ENCODE data around the gene GPC3.

The GPC3 gene

DNA sequence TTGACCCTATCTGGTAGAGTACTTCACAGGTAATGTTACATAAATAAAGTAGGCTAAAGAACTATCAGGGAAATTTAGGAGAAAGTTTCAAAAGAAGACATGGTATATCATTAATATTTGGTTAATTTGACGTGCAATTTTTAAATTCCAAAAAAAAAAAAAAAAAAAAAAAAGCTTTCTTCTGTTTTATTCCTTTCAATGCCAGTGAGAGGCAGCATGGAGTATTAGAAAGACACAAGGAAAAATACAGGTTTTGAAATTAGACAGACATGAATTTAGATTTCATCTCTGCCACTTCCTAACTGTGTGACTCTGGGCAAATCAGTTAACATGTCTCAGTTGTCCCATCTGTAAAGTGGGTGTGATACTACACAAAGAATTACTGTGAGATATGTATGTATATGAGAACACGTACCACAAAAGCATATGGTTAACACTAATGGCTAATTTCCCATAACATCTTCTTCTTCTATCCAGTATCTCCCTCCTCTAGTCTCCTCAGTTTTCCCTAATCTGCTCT is 132.5 kb downstream of the GPC3 start:
- no peak for DNase-seq (ENCODE audit: low read depth)
- TF ChIP-seq, protein P1, sequence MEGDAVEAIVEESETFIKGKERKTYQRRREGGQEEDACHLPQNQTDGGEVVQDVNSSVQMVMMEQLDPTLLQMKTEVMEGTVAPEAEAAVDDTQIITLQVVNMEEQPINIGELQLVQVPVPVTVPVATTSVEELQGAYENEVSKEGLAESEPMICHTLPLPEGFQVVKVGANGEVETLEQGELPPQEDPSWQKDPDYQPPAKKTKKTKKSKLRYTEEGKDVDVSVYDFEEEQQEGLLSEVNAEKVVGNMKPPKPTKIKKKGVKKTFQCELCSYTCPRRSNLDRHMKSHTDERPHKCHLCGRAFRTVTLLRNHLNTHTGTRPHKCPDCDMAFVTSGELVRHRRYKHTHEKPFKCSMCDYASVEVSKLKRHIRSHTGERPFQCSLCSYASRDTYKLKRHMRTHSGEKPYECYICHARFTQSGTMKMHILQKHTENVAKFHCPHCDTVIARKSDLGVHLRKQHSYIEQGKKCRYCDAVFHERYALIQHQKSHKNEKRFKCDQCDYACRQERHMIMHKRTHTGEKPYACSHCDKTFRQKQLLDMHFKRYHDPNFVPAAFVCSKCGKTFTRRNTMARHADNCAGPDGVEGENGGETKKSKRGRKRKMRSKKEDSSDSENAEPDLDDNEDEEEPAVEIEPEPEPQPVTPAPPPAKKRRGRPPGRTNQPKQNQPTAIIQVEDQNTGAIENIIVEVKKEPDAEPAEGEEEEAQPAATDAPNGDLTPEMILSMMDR (IDR thresholded peaks at IDR 0.05; ENCODE audit: low read depth, low read length, missing control alignments), result no peak
- H3K4me3 ChIP-seq (ENCODE audit: low read depth, low read length), result no peak overlapping the region

DNA sequence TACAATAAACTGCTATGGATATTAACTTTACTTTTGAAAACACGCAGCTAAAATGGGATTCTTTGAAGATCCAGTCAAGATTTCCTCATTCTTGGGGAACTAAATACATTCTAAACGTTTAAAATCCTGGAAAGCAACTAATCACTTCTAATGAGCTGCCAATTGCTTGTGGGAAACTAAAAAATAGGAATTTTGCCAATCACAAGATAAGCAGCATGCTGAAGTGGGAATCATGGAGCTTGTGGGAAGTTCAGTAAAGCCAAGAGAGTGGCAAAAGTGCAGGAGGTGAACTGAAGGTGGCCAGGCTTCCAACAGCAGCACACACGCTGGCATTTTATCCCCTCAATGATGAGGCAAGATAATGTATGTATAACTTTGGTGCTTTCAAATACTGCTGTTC is 133.0 kb downstream of the GPC3 start:
- no peak for DNase-seq (ENCODE audit: low read depth)
- TF ChIP-seq, protein P1 (IDR thresholded peaks at IDR 0.05; ENCODE audit: low read depth, low read length, missing control alignments), result no peak
- no peak overlapping the region for H3K4me3 ChIP-seq (ENCODE audit: low read depth, low read length)

DNA sequence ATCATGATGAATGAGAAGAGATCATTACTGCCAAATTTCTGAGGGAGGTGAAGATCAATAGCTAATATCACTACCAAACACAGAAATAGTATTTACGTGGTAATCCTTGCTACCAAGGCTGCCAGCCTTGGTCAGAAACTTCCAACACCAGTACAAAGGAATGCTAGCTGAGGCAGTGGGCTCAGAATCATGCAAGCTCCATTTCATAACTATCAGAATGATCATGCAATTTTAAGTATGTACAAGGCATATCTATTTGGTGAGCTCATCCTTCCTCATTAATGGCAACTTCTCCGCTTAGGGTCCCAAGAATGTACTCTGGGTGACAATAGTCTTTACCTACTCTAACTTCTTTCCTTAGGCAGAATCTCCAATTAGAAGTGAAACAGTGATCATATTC is 135.0 kb downstream of the GPC3 start:
- TF ChIP-seq, protein P1 (IDR thresholded peaks at IDR 0.05; ENCODE audit: low read depth, low read length, missing control alignments), result no peak
- DNase-seq (ENCODE audit: low read depth), result no peak
- H3K4me3 ChIP-seq (ENCODE audit: low read depth, low read length), result no peak overlapping the region

DNA sequence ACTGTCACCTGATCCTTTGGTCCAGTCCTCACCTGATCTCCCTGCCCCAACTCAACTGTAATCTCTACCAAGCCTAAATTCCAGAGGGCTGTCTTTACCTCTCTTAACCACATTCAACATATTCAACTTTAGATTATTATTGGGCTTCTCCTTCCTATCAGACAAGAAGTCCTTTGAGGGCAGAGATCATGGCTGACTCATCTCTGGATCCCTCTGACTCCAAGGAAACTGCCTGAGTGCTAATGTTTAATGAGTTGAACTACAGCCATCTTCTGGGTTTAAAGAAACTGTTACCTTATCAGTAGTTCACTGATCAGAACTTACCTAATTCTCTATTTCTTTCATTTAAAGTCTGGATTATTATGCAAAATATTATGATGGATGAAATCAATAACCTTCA is 135.7 kb downstream of the GPC3 start:
- TF ChIP-seq, protein P1 (IDR thresholded peaks at IDR 0.05; ENCODE audit: low read depth, low read length, missing control alignments), result no peak
- no peak for DNase-seq (ENCODE audit: low read depth)
- H3K4me3 ChIP-seq (ENCODE audit: low read depth, low read length), result no peak overlapping the region

DNA sequence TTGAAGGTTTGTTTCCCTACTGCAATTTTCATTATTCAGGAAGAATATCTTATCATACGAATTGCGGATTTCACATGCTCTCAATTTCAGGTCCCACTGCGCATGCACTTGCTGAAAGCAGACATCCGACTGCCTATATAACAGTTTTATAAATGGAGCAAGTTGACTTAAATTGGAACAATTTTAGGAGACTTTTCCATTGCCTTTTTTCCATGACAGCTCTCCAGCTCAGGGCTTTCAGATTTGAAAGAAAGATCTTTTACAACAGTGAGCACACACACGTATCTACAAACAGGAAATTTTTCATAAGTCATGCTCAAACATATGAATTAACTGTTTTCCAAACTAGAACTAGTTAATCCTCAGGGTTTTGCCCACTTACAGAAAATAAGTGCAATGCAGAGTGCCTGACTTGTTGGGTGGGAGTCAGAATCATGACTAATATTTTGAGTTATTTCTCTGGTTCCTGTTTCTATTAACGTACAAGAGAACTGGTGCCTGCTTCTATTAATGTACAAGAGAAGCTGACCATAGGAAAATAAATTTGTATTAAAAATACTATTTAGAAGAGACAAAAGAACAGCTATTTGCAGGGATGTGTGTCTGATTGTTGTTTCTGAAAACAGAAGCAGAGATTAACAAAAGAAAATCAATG is 137.9 kb downstream of the GPC3 start:
- H3K4me3 ChIP-seq (ENCODE audit: low read depth, low read length), result no peak overlapping the region
- TF ChIP-seq, protein P1 (IDR thresholded peaks at IDR 0.05; ENCODE audit: low read depth, low read length, missing control alignments), result no peak
- DNase-seq (ENCODE audit: low read depth), result no peak

DNA sequence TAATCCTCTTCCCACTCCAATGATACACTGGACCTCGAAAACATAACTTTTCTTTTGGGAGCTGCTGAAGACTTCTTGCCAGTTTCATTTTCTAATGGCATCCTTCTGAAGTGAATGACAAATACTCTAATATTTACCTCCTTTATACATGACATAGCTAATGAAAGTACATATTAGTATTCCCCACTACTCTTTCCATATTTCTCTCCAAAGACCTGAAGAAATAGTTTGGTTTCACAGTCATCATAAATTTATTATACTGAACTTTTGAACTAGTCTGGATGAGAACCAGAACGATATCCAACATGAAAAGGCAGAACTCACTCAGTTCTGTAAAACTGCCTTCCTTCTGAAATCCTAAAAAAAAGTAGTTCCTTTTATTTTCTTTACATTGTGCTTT is 139.1 kb downstream of the GPC3 start:
- no peak for DNase-seq (ENCODE audit: low read depth)
- TF ChIP-seq, protein P1 (IDR thresholded peaks at IDR 0.05; ENCODE audit: low read depth, low read length, missing control alignments), result no peak
- H3K4me3 ChIP-seq (ENCODE audit: low read depth, low read length), result no peak overlapping the region

DNA sequence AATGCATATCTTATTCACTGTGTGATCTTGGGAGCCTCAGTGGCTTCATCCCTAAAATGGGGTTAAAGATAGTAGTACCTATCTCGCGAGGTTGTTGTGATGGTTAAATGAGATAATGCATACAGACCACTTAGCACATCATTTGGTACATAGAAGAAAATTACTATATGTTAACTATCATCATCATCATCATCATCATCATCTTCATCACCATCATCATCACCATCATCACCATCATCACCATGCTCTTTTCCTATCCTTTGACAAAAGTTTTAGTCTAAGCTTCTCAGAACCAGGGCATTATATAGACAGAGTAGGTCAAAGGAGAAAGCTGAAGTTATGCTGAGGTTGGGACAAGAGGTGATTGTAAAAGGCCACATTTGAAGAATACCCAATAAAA is 145.0 kb downstream of the GPC3 start:
- no peak for DNase-seq (ENCODE audit: low read depth)

More for the DNA sequence above, 145.0 kb downstream of the GPC3 start:
- H3K4me3 ChIP-seq (ENCODE audit: low read depth, low read length), result no peak overlapping the region
- TF ChIP-seq, protein P1 (IDR thresholded peaks at IDR 0.05; ENCODE audit: low read depth, low read length, missing control alignments), result no peak
